ENCODE measurements around the gene RGS1.

GRCh38 chr1:192609110-192610079 lies 33.8 kb downstream of the RGS1 start:
- TF ChIP-seq EZH2 (IDR thresholded peaks at IDR 0.05; ENCODE audit: insufficient read depth, poor library complexity, severe bottlenecking) (no peak), EZH2phosphoT487 (IDR thresholded peaks at IDR 0.05; ENCODE audit: insufficient read depth, low read depth) (no peak)
